SK-N-SH treated with all-trans-retinoic acid at 6 μM for 48 hours (cell line): ENCODE results near the gene UEVLD.

Experiments used
- ATAC-seq: fragments of 200-7000 bp; cut with Tn5 transposase; 3 replicates; pipeline ENCODE4 v1.9.1; 2020; ENCODE audit warnings: mild to moderate bottlenecking, moderate library complexity
- ARNTL ChIP-seq: fragments of 450-650 bp; formaldehyde crosslinking; IDR thresholded peaks from 2 replicates; pipeline ENCODE4 v1.5.0; 2020; ENCODE audit warnings: low read depth, mild to moderate bottlenecking, moderate library complexity, borderline replicate concordance
- BACH2 ChIP-seq: fragments of 250-450 bp; sonication (Bioruptor Pico); IDR thresholded peaks from 2 replicates; pipeline ENCODE4 v1.9.0; 2021; ENCODE audit warnings: mild to moderate bottlenecking, borderline replicate concordance
- CREB5 ChIP-seq: fragments of 250-450 bp; sonication (Bioruptor Pico); IDR thresholded peaks from 2 replicates; pipeline ENCODE4 v1.5.1; 2020; ENCODE audit warnings: low read depth, mild to moderate bottlenecking, moderate library complexity
- CSRNP3 ChIP-seq: fragments of 250-450 bp; sonication (Bioruptor Pico); IDR thresholded peaks from 2 replicates; pipeline ENCODE4 v1.5.1; 2021; ENCODE audit warnings: mild to moderate bottlenecking, moderate library complexity
- ESRRG ChIP-seq: fragments of 250-450 bp; sonication (Bioruptor Pico); IDR thresholded peaks from 2 replicates; pipeline ENCODE4 v1.6.1; 2021; ENCODE audit warnings: mild to moderate bottlenecking
- GLIS3 ChIP-seq: fragments of 250-450 bp; sonication (Bioruptor Pico); IDR thresholded peaks from 2 replicates; pipeline ENCODE4 v1.5.0; 2020; ENCODE audit warnings: mild to moderate bottlenecking, moderate library complexity
- ISL1 ChIP-seq: fragments of 250-450 bp; sonication (Bioruptor Pico); IDR thresholded peaks from 2 replicates; pipeline ENCODE4 v2.1.2; 2022; ENCODE audit warnings: mild to moderate bottlenecking, moderate library complexity
- PATZ1 ChIP-seq: fragments of 250-450 bp; sonication (Bioruptor Pico); IDR thresholded peaks from 2 replicates; pipeline ENCODE4 v1.8.0; 2020; ENCODE audit warnings: mild to moderate bottlenecking, moderate library complexity, borderline replicate concordance
- POU6F1 ChIP-seq: fragments of 250-450 bp; sonication (Bioruptor Pico); IDR thresholded peaks from 2 replicates; pipeline ENCODE4 v1.8.0; 2021; ENCODE audit warnings: low read depth, mild to moderate bottlenecking, moderate library complexity, borderline replicate concordance
- PPARA ChIP-seq: fragments of 250-450 bp; sonication (Bioruptor Pico); IDR thresholded peaks from 2 replicates; pipeline ENCODE4 v1.5.0; 2020; ENCODE audit warnings: mild to moderate bottlenecking, borderline replicate concordance
- RARB ChIP-seq: fragments of 250-450 bp; sonication (Bioruptor Pico); IDR thresholded peaks from 2 replicates; pipeline ENCODE4 v1.8.0; 2021; ENCODE audit warnings: mild to moderate bottlenecking, moderate library complexity
- SNAI2 ChIP-seq: fragments of 250-450 bp; sonication (Bioruptor Pico); IDR thresholded peaks from 2 replicates; pipeline ENCODE4 v1.5.0; 2020; ENCODE audit warnings: mild to moderate bottlenecking, moderate library complexity
- TSHZ2 ChIP-seq: fragments of 250-450 bp; sonication (Bioruptor Pico); IDR thresholded peaks from 2 replicates; pipeline ENCODE4 v1.5.0; 2020; ENCODE audit warnings: mild to moderate bottlenecking, moderate library complexity
- ZC3H10 ChIP-seq: fragments of 250-450 bp; sonication (Bioruptor Pico); IDR thresholded peaks from 2 replicates; pipeline ENCODE4 v1.5.1; 2021; ENCODE audit warnings: mild to moderate bottlenecking, moderate library complexity
- ZFP3 ChIP-seq: fragments of 250-450 bp; sonication (Bioruptor Pico); IDR thresholded peaks from 2 replicates; pipeline ENCODE4 v1.5.0; 2020; ENCODE audit warnings: mild to moderate bottlenecking, moderate library complexity
- ZFP30 ChIP-seq: fragments of 450-650 bp; formaldehyde crosslinking; IDR thresholded peaks from 2 replicates; pipeline ENCODE4 v1.5.0; 2022; ENCODE audit warnings: mild to moderate bottlenecking, moderate library complexity
- ZNF565 ChIP-seq: fragments of 450-650 bp; formaldehyde crosslinking; conservative IDR thresholded peaks from 2 replicates; pipeline ENCODE4 v1.5.0; 2020; ENCODE audit warnings: low read depth, mild to moderate bottlenecking, moderate library complexity
- ZNF70 ChIP-seq: fragments of 450-650 bp; formaldehyde crosslinking; IDR thresholded peaks from 2 replicates; pipeline ENCODE4 v1.5.0; 2020; ENCODE audit warnings: mild to moderate bottlenecking, moderate library complexity
- ZNF8 ChIP-seq: fragments of 450-650 bp; formaldehyde crosslinking; IDR thresholded peaks from 2 replicates; pipeline ENCODE4 v1.5.0; 2020; ENCODE audit warnings: mild to moderate bottlenecking, moderate library complexity

The UEVLD gene

GRCh38 chr11:18617688-18618341, 29.3 kb upstream of the UEVLD start:
- ATAC-seq = peak; percentile 36
- no peak for TF ChIP-seq ZNF70
- no peak for TF ChIP-seq ARNTL (CRISPR knock-in tag)
- TF ChIP-seq TSHZ2 (CRISPR knock-in tag) = no peak
- TF ChIP-seq CSRNP3 = no peak
- no peak for TF ChIP-seq PATZ1 (CRISPR knock-in tag)
- TF ChIP-seq ZNF565 = no peak
- TF ChIP-seq ESRRG = no peak
- no peak for TF ChIP-seq CREB5 (CRISPR knock-in tag)
- TF ChIP-seq ZNF8 (CRISPR knock-in tag) = no peak
- no peak for TF ChIP-seq POU6F1
- no peak for TF ChIP-seq RARB (CRISPR knock-in tag)
- TF ChIP-seq ZFP3 (CRISPR knock-in tag) = no peak
- no peak for TF ChIP-seq ZFP30
- TF ChIP-seq ZC3H10 (CRISPR knock-in tag) = no peak
- no peak for TF ChIP-seq PPARA (CRISPR knock-in tag)
- no peak for TF ChIP-seq SNAI2 (CRISPR knock-in tag)
- no peak for TF ChIP-seq GLIS3 (CRISPR knock-in tag)

- no peak for ATAC-seq
- TF ChIP-seq BACH2 (CRISPR knock-in tag) (no peak), ZFP30 (no peak), PPARA (CRISPR knock-in tag) (no peak)
Measured at GRCh38 chr11:18615628-18616392, 27.3 kb upstream of the UEVLD start.

- TF ChIP-seq ZFP30 (no peak), BACH2 (CRISPR knock-in tag) (no peak)
- ATAC-seq = no peak
Measured at GRCh38 chr11:18614667-18615066, 26.1 kb upstream of the UEVLD start.

- TF ChIP-seq ESRRG = no peak
- no peak for TF ChIP-seq BACH2 (CRISPR knock-in tag)
- TF ChIP-seq ZNF70 = no peak
- TF ChIP-seq ISL1 (CRISPR knock-in tag) = no peak
- TF ChIP-seq, all 23 proteins: peak for 0
- no peak for ATAC-seq
Measured at GRCh38 chr11:18612394-18612793, 23.9 kb upstream of the UEVLD start.
